Esophagus (tissue), 2 donors: ENCODE data around the gene EIF1AX. TPM values are rescaled to one million over a fixed set of nuclear protein-coding genes. Genes with fewer than 3 reads are reported as not detected.
A peak's percentile ranks its signal among the peaks of the same experiment; 100 is the strongest.
"Not testable (repeated sequence)": the region's sequence is repeated elsewhere in the genome, so short reads cannot be mapped to it uniquely, and the experiment has no call there.

Experiments
- H3K27ac ChIP-seq, 2 donors: one replicate each; pipeline ENCODE4 v1.5.1; 2013; ENCODE audit warnings: low read depth in 2 of 2, mild to moderate bottlenecking in 2 of 2, inconsistent platforms in 1 of 2, low read length in 1 of 2, moderate library complexity in 1 of 2
- H3K27me3 ChIP-seq, 2 donors: one replicate each; pipeline ENCODE4 v1.6.1; 2013; ENCODE audit warnings: low read length in 2 of 2, control low read depth in 1 of 2, mild to moderate bottlenecking in 1 of 2; ENCODE audit not compliant: insufficient read depth in 2 of 2, control insufficient read depth in 1 of 2
- H3K36me3 ChIP-seq, 2 donors: one replicate each; pipeline ENCODE4 v1.6.1; 2013; ENCODE audit warnings: low read length in 1 of 2; ENCODE audit not compliant: control insufficient read depth in 2 of 2, insufficient read depth in 2 of 2
- H3K4me1 ChIP-seq, 2 donors: one replicate each; pipeline ENCODE4 v1.6.1; 2013; ENCODE audit warnings: low read length in 1 of 2; ENCODE audit not compliant: control insufficient read depth in 2 of 2, insufficient read depth in 2 of 2
- H3K4me3 ChIP-seq, 2 donors: one replicate each; pipeline ENCODE4 v1.5.1; 2013; ENCODE audit warnings: low read length in 2 of 2, mild to moderate bottlenecking in 2 of 2, low read depth in 1 of 2, moderate library complexity in 1 of 2
- H3K9me3 ChIP-seq, 2 donors: one replicate each; pipeline ENCODE4 v1.6.1; 2013; ENCODE audit warnings: mild to moderate bottlenecking in 2 of 2, low read depth in 1 of 2, low read length in 1 of 2, moderate library complexity in 1 of 2; ENCODE audit not compliant: control insufficient read depth in 2 of 2, insufficient read depth in 1 of 2
- WGBS, 2 donors: extraction: QIAGEN DNeasy Blood & Tissue Kit; methylation state at CpG; one replicate each; pipeline ENCODE4 v1.1.7; 2013; 5-methylcytosine and 5-hydroxymethylcytosine counted together
- polyA plus RNA-seq, 2 donors: library from polyadenylated mRNA; stranded (reverse); fragments of 200-250 nt; gene quantifications; one replicate each; pipeline ENCODE4 v1.2.3, GENCODE V29; 2013
- donor health status: healthy with polysubstance abuse.
- donor health status: Bipolar disorder and iron deficiency.

Gene EIF1AX
- polyA plus RNA-seq, 2 donors, result 22.6 to 45.0 TPM

GRCh38 chrX:20130357-20130756 lies 11.3 kb downstream of the EIF1AX start:
- H3K36me3 ChIP-seq, result peaks cover 0 to 4% of the 10 kb centered on the region in 2 donors
- H3K4me1 ChIP-seq, result no peaks in the 10 kb centered on the region
- H3K9me3 ChIP-seq, result no peaks in the 10 kb centered on the region
- 92 to 95% methylated on average over 1 of the region's 1 CpG for WGBS, 2 donors
- no peak overlapping the region for H3K27ac ChIP-seq
- H3K27me3 ChIP-seq, result no peaks in the 10 kb centered on the region
- H3K4me3 ChIP-seq, result no peak overlapping the region

GRCh38 chrX:20129547-20129946 lies 12.1 kb downstream of the EIF1AX start:
- peaks cover 0 to 4% of the 10 kb centered on the region in 2 donors for H3K36me3 ChIP-seq
- H3K4me1 ChIP-seq, result no peaks in the 10 kb centered on the region
- 86% methylated on average over 1 of the region's 1 CpG for WGBS, 2 donors

GRCh38 chrX:20128670-20129069 lies 13.0 kb downstream of the EIF1AX start:
- peaks cover 0 to 4% of the 10 kb centered on the region in 2 donors for H3K36me3 ChIP-seq
- WGBS, 2 donors, result 44 to 65% methylated on average over 4 of the region's 4 CpGs
- H3K9me3 ChIP-seq, result no peaks in the 10 kb centered on the region
- no peak overlapping the region for H3K4me3 ChIP-seq
- no peaks in the 10 kb centered on the region for H3K4me1 ChIP-seq
- H3K27me3 ChIP-seq, result no peaks in the 10 kb centered on the region
- H3K27ac ChIP-seq, result no peak overlapping the region

More at GRCh38 chrX:20129547-20129946, 12.1 kb downstream of the EIF1AX start:
- H3K4me3 ChIP-seq, result no peak overlapping the region
- no peak overlapping the region for H3K27ac ChIP-seq
- H3K9me3 ChIP-seq, result no peaks in the 10 kb centered on the region
- no peaks in the 10 kb centered on the region for H3K27me3 ChIP-seq

- WGBS, 2 donors, result 1 to 8% methylated on average over 3 of the region's 3 CpGs
- not testable (repeated sequence) for H3K27ac ChIP-seq, H3K27me3 ChIP-seq, H3K4me1 ChIP-seq, H3K36me3 ChIP-seq, H3K4me3 ChIP-seq, H3K9me3 ChIP-seq
Measured at GRCh38 chrX:20127440-20127839, 14.2 kb downstream of the EIF1AX start.

DNA sequence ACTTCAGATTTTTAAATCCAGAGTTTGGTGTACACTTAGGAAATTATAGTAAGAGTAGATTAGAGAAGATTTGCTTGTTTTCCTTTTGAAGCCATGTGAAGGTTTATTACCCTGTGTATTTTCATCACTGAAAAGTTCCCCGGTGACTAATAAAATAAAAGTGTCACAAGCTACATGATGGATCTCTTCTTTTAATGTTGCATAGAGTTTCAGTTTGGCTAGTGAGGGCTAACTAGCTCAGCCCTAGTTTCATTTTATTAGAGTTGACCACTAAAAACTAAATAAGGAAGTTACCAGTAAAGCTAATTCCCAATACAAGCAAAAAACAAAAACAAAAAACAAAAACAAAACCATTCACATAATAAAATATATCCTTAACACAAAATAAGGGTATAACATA lies 14.8 kb downstream of the EIF1AX start:
- H3K27ac ChIP-seq, H3K27me3 ChIP-seq: not testable (repeated sequence)
- 50 to 71% methylated on average over 1 of the region's 1 CpG for WGBS, 2 donors

DNA sequence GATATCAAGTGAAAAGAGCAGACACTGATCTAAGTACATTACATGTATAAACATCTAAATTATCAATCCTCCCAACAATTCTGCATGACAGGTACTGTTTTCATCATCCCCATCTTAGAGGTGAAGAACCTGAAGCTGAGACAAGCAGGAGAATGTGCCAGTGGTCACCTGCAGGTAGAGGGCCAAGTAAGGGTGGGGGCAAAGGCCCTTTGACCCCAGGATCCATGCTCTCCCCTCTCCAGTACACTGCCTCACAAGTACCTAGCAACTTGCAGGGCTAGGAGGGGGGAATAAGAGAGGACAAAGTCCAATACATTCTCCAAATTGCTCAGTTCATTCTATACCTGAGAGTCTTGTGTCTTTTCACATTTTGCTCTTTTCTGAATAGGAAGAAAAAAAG lies 16.7 kb downstream of the EIF1AX start:
- Histone ChIP-seq H3K4me1 (no peaks in the 10 kb centered on the region), H3K4me3 (no peak overlapping the region), H3K36me3 (no peaks in the 10 kb centered on the region)

More for the DNA sequence above, 14.8 kb downstream of the EIF1AX start:
- not testable (repeated sequence) for H3K36me3 ChIP-seq, H3K9me3 ChIP-seq, H3K4me3 ChIP-seq, H3K4me1 ChIP-seq

DNA sequence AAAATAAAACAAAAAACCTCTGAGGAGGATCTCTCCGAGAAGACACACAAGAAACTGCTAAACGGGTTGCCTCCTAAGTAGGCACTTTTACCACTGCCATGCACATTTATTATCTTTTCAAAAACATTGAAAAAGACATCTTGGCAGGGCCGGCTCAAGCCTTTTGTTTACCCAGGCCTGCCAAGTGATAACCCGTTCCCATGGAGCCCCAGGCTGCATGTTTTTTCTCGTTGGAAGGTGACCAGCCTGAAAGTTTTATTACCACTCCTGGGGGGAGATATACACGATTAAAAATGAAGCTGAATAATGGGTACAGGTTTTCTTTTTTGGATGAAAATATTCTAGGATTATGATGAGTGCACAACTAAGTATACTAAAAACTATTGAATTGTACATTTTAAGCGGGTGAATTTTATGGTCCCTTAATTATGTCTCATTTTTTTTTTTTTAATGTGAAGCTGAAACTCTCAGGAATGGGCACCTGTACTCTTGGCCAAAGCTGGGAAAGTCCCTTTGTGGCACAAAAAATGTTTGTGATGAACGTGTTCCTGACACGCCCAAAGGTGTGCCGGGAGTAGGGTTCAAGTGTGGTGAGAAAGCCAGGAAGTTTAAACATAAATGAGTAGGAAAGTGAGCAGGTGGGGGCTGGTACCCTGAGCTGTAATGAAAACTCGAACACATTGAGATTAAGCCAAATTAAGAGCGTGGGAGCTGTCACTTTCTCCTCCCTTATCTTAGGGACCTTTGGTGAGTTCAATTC lies 23.4 kb downstream of the EIF1AX start:
- no peak overlapping the region for H3K27ac ChIP-seq
- no peak overlapping the region for H3K4me3 ChIP-seq
- WGBS, 2 donors, result 30 to 38% methylated on average over 12 of the region's 12 CpGs
- peaks cover 0 to 8% of the 10 kb centered on the region in 2 donors for H3K9me3 ChIP-seq
- no peaks in the 10 kb centered on the region for H3K36me3 ChIP-seq
- H3K27me3 ChIP-seq, result peaks cover 0 to 3% of the 10 kb centered on the region in 2 donors
- peaks cover 0 to 7% of the 10 kb centered on the region in 2 donors for H3K4me1 ChIP-seq

More for the DNA sequence above, 16.7 kb downstream of the EIF1AX start:
- no peaks in the 10 kb centered on the region for H3K9me3 ChIP-seq
- H3K27me3 ChIP-seq, result no peaks in the 10 kb centered on the region
- H3K27ac ChIP-seq, result no peak overlapping the region

GRCh38 chrX:20116577-20117240 lies 24.9 kb downstream of the EIF1AX start, which contains the start of gene MAP7D2:
Gene MAP7D2 (minus strand): TSS chrX:20116907. CDS start chrX:20116879, 28 bp downstream.
- WGBS, 2 donors, result 18 to 35% methylated on average over 86 to 91 of the region's 91 CpGs
- no peak within 1 kb of the TSS for H3K27ac ChIP-seq

GRCh38 chrX:20116087-20116576 lies 25.5 kb downstream of the EIF1AX start:
- Histone ChIP-seq H3K27me3 (peaks cover 0 to 3% of the 10 kb centered on the region in 2 donors), H3K27ac (no peak overlapping the region), H3K4me3 (peak overlapping the region in 1 of 2 donors; percentile 31), H3K36me3 (no peaks in the 10 kb centered on the region), H3K9me3 (peaks cover 0 to 8% of the 10 kb centered on the region in 2 donors), H3K4me1 (peaks cover 0 to 7% of the 10 kb centered on the region in 2 donors)
- 7 to 17% methylated on average over 33 to 46 of the region's 47 CpGs for WGBS, 2 donors

More at GRCh38 chrX:20116577-20117240, 24.9 kb downstream of the EIF1AX start, which contains the start of gene MAP7D2:
- Histone ChIP-seq H3K27me3 (peaks cover 0 to 3% of the 10 kb centered on the region in 2 donors), H3K9me3 (peaks cover 0 to 8% of the 10 kb centered on the region in 2 donors), H3K4me3 (peak within 1 kb of the TSS in 1 of 2 donors; percentile 31), H3K4me1 (peaks cover 0 to 7% of the 10 kb centered on the region in 2 donors), H3K36me3 (no peaks in the 10 kb centered on the region)
